ENCODE results near the gene SCARB1.

DNA sequence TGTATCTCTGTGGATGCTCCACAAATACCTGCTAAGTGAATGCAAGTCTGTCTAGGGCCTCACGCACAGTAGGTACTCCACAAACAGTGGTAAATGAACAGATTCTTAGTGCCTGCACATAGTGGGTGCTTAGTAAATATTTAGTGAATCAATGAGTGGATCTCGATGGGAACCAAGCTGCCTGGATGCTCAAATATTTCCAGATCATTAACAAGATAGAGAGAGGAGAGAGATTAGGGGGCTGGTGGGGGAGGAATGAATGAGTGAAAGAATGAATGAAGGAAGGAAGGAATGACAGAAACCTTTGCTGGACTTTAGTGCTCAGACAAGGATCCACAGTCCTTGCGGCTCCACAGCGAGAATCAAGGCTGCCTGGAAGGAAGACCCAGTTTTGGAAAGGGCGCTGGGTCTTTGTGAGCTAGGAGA lies 118.2 kb downstream of the SCARB1 start:
- TF ChIP-seq POLR2A (IDR thresholded peaks at IDR 0.05) (no peak), CTCF (IDR thresholded peaks at IDR 0.05) (no peak)

Data from lower leg skin (tissue), 3 donors.